Measurements from ENCODE around the gene ABCB8. TPM values are rescaled to one million over a fixed set of nuclear protein-coding genes. Genes with fewer than 3 reads are reported as not detected.
"Not testable (repeated sequence)": the region's sequence is repeated elsewhere in the genome, so short reads cannot be mapped to it uniquely, and the experiment has no call there.

The ABCB8 gene
- total RNA-seq, 4 donors from 2014 or later, result 25.5 to 39.4 (median 31.6) TPM

DNA sequence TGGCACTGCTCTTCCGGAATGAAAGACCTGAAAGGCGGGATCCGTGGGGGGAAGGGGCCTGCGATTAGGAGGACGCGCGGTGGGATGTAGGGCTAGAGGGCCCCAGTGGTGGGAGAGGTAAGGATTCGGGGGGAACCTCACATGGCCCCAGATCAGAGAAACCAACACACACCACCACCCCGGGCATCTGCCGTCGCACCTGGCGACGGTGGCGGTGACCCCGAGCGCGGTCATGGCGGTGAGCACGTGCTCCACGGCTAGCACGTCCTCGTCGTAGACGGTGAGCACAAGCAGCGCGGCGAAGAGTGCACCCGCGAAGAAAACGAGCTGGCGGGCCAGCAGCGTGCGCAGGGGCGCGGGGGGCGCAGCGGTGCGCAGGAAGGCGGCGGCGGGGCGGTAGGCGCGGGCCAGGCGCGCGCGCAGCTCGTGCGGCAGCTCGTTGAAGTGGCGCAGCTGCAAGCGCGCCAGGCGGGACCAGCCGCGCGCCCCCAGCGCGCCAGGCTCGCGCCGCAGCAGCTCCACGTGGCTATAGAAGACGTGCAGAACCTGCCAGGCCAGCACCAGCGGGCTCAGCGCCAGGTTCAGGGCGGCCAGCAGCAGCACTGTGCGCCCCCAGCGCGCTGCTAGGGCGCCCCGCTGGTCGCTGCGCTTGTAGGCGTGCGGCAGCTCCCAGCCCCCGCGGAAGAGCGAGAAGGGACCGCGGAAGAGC is 9.7 kb upstream of the ABCB8 start:
- ATAC-seq (ENCODE audit: low FRiP score), result no peak
- TF ChIP-seq, protein P1, sequence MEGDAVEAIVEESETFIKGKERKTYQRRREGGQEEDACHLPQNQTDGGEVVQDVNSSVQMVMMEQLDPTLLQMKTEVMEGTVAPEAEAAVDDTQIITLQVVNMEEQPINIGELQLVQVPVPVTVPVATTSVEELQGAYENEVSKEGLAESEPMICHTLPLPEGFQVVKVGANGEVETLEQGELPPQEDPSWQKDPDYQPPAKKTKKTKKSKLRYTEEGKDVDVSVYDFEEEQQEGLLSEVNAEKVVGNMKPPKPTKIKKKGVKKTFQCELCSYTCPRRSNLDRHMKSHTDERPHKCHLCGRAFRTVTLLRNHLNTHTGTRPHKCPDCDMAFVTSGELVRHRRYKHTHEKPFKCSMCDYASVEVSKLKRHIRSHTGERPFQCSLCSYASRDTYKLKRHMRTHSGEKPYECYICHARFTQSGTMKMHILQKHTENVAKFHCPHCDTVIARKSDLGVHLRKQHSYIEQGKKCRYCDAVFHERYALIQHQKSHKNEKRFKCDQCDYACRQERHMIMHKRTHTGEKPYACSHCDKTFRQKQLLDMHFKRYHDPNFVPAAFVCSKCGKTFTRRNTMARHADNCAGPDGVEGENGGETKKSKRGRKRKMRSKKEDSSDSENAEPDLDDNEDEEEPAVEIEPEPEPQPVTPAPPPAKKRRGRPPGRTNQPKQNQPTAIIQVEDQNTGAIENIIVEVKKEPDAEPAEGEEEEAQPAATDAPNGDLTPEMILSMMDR (IDR thresholded peaks at IDR 0.05), result no peak
- no peak for DNase-seq (ENCODE audit: low spot score)

DNA sequence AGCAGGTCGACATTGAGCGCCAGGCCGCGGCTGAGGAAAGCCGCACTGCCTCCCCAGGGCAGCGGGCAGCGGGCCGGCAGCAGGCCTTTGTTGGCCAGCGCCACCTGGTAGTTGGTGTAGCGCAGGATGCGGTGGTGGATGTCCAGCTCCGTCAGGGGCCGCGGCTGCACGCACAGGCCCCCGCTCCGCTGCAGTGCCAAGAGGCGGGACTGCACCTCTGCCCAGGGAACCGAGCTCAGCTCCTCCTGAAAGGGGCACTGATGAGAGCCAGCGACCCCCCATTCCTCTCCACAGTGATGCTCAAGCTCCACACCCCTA is 9.2 kb upstream of the ABCB8 start:
- TF ChIP-seq, protein P1 (IDR thresholded peaks at IDR 0.05), result no peak
- DNase-seq (ENCODE audit: low spot score) (no peak), ATAC-seq (ENCODE audit: low FRiP score) (no peak)

DNA sequence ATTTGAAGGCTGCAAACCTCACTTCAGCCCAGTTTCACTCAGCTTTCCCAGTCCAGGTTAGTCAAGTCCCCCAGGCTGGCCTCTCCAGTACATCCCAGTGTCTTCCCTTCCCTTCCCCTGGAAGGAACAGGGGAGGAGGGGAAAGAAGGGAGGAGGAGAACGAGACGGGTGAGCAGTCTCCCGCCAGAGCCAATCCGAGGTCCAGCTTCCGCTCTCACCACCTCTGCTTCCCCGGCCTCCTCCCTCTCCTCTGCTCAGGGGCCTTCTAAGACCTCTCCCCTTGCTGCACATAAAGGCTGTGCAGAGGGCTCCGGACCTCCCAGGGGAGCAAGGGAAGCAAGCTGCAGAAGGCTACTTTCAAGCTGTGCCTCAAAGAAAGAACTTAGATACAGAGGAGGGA is 8.0 kb upstream of the ABCB8 start:
- DNase-seq (ENCODE audit: low spot score), result no peak
- TF ChIP-seq, protein P1 (IDR thresholded peaks at IDR 0.05), result no peak
- no peak for ATAC-seq (ENCODE audit: low FRiP score)

DNA sequence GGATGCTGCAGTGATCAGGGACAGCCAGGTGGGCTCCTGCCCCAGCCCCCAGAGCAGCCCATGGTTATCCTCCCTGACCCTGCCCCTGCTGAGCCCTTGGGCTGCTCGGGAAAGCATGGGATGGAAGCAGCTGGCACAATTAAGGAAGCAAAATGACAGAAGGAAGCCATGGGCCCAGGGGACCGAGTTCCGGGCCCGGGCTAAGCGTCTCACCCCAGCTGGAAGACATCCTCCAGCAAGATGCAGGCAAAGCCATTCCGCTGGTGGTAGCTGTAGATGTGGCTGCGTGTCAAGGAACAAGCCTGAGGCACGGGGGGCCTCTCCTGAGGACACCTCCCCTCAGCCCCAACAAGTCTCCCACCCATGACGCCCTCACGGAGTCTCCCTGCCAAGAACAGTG is 5.0 kb upstream of the ABCB8 start:
- ATAC-seq (ENCODE audit: low FRiP score) (no peak), DNase-seq (ENCODE audit: low spot score) (no peak)
- TF ChIP-seq, protein P1 (IDR thresholded peaks at IDR 0.05), result no peak

DNA sequence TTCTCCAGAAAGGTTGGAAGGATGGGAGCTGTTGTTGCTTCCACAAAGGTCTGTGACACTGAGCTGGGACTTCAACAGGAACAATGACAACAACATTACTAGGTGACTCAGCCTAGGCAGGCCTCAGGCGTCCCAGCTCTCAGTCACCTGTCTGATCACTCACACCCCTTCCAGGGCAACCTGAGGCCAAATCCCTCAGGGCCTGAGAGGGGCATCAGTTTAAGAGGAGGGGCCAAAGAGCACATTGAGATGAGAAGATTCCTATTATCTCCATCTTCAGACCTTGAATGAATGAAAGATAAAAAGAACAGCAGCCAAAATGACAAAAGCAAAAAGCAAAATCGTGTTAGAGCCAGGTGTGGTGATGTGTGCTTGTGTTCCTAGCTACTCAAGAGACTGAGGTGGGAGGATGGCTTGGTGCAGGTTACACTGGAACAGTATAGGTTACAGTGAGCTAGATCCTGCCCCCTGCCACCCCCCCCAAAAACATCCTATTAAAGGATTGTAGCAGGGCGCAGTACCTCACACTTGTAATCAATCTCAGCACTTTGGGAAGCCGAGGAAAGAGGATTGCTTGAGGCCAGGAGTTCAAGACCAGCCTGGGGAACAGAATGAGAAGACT is 3.7 kb upstream of the ABCB8 start, which contains the start of gene ATG9B:
ATG9B (minus strand) TSS at position 60 of the 622 bp plus-strand sequence. CDS start 71 bp downstream, outside the sequence.
- ATAC-seq (ENCODE audit: low FRiP score) (no peak), DNase-seq (ENCODE audit: low spot score) (no peak)
- TF ChIP-seq, protein P1 (IDR thresholded peaks at IDR 0.05), result no peak

DNA sequence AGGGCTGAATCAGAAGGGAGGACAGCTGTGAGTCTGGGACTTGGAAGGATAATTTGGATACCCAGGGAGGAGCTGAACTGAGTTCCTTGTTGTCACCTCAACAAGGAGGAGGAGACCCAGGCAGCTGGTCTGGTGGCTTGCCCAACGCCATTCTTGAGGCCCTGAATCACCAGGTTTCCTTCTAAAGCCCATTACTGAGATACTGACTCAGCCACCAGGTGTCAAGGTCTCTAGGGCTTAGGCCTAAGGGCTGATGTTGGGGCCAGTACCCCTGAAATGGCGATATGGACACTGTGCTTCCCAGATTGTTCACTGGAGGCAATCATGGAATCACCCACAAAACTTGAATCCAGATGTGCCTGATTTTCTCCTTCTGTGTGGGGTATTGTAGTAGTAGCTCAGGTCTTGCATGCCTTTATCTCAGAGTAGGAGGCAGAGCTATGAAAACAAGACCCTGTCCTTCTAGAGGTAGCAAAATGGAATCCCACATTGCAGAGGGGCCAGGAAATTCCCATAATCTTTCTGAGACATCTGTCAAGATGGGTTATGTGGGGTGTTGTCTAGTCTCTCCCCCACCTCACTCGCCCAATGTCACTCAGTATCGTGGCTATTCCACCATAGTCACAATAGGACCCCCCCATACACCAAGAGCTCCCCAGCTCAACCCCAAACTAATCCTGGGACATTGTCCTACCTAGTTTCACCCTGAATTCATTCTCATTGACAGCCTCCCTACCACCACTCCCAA is 2.2 kb upstream of the ABCB8 start:
- DNase-seq (ENCODE audit: low spot score), result no peak
- no peak for ATAC-seq (ENCODE audit: low FRiP score)
- TF ChIP-seq, protein P1 (IDR thresholded peaks at IDR 0.05), result no peak

DNA sequence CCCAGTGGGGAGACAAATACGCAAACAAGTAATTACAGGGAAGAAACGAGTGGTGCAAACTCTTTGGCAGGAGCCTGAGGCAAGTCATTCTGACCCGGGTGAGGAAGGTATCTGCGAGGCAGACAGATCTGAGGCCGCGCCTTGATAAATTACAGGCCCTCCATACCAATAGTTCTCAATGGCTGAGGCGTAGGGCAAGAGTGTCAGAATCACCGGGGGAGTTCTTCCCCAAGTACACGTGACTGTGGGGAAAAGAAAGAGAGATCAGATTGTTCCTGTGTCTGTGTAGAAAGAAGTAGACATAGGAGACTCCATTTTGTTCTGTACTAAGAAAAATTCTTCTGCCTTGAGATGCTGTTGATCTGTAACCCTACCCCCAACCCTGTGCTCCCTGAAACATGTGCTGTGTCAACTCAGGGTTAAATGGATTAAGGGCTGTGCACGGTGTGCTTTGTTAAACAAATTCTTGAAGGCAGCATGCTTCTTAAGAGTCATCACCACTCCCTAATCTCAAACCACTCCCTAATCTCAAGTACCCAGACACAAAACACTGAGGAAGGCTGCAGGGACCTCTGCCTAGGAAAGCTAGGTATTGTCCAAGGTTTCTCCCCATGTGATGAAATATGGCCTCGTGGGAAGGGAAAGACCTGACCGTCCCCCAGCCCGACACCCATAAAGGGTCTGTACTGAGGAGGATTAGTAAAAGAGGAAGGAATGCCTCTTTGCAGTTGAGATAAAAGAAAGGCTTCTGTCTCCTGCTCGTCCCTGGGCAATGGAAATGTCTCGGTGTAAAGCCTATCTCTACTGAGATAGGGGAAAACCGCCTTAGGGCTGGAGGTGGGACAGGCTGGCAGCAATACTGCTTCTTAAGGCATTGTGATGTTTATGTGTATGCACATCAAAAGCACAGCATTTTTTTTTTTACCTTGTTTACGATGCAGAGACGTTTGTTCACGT is 1.2 kb upstream of the ABCB8 start:
- peak; percentile 62 for ATAC-seq (ENCODE audit: low FRiP score)
- not testable (repeated sequence) for DNase-seq (ENCODE audit: low spot score)

DNA sequence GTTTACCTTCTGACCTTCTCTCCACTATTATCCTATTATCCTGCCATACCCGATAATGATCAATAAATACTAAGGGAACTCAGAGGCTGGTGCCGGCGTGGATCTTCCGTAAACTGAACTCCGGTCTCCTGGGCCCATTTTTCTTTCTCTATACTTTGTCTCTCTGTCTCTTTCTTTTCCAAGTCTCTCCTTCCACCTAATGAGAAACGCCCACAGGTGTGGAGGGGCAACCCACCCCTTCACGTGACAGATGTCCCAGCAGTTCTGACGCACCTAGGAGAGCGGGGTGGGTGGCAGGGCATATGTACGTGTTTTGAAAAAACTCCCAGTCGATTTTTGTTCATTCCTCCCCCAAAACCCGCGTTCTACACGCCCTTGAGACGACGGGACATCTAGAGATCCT is 521 bp upstream of the ABCB8 start:
- not testable (repeated sequence) for DNase-seq (ENCODE audit: low spot score); ATAC-seq (ENCODE audit: low FRiP score)
